Astrocyte (in vitro differentiated cells and primary cell): ENCODE measurements around the gene ZNF20. TPM values are rescaled to one million over a fixed set of nuclear protein-coding genes. Genes with fewer than 3 reads are reported as not detected.

ENCODE experiments used
- DNase-seq: peaks from one replicate; pipeline ENCODE4 v3.0.0-alpha.2; 2010; ENCODE audit warnings: low read depth
- FAIRE-seq: peaks from 2 replicates; lab custom pipeline; 2011; peaks lifted over from hg19 to GRCh38; lab: Jason Lieb, UNC
- H2AFZ ChIP-seq: 2 replicates; pipeline ENCODE4 v1.6.0; 2012; ENCODE audit warnings: low read depth, low read length, inconsistent platforms
- H3K27ac ChIP-seq: 2 replicates; pipeline ENCODE4 v1.5.1; 2011; ENCODE audit warnings: low read depth, low read length, inconsistent platforms
- H3K27me3 ChIP-seq: 2 replicates; pipeline ENCODE4 v1.6.0; 2011; ENCODE audit warnings: low read length, inconsistent platforms; ENCODE audit not compliant: insufficient read depth
- H3K36me3 ChIP-seq: 2 replicates; pipeline ENCODE4 v1.5.1; 2011; ENCODE audit warnings: low read length, inconsistent platforms; ENCODE audit not compliant: insufficient read depth
- H3K4me1 ChIP-seq: 2 replicates; pipeline ENCODE4 v1.5.1; 2011; ENCODE audit warnings: low read length, inconsistent platforms; ENCODE audit not compliant: insufficient read depth
- H3K4me2 ChIP-seq: 2 replicates; pipeline ENCODE4 v1.6.0; 2012; ENCODE audit warnings: low read length, inconsistent platforms
- H3K4me3 ChIP-seq: 2 replicates; pipeline ENCODE4 v1.5.1; 2011; ENCODE audit warnings: low read depth, mild to moderate bottlenecking, low read length, inconsistent platforms; ENCODE audit not compliant: insufficient read depth
- H3K79me2 ChIP-seq: 2 replicates; pipeline ENCODE4 v1.6.0; 2012; ENCODE audit warnings: mild to moderate bottlenecking, low read length, inconsistent platforms; ENCODE audit not compliant: insufficient read depth
- H3K9ac ChIP-seq: 2 replicates; pipeline ENCODE4 v1.6.0; 2012; ENCODE audit warnings: mild to moderate bottlenecking, low read length, inconsistent platforms
- H3K9me3 ChIP-seq: 2 replicates; pipeline ENCODE4 v1.5.1; 2012; ENCODE audit warnings: low read depth, mild to moderate bottlenecking, low read length, inconsistent platforms; ENCODE audit not compliant: insufficient read depth
- H4K20me1 ChIP-seq: 2 replicates; pipeline ENCODE4 v1.6.0; 2012; ENCODE audit warnings: low read length, inconsistent platforms; ENCODE audit not compliant: insufficient read depth
- H3K27ac Mint-ChIP-seq: one replicate; pipeline ENCODE4 v1.8.0; 2021; ENCODE audit warnings: mild to moderate bottlenecking, mixed read lengths; ENCODE audit not compliant: unreplicated experiment
- H3K27me3 Mint-ChIP-seq: one replicate; pipeline ENCODE4 v1.8.0; 2021; ENCODE audit warnings: low read depth, mixed read lengths; ENCODE audit not compliant: unreplicated experiment
- H3K36me3 Mint-ChIP-seq: one replicate; pipeline ENCODE4 v1.8.0; 2021; ENCODE audit warnings: low read depth, mixed read lengths; ENCODE audit not compliant: unreplicated experiment
- H3K4me1 Mint-ChIP-seq: one replicate; pipeline ENCODE4 v1.8.0; 2021; ENCODE audit warnings: low read depth, mixed read lengths; ENCODE audit not compliant: unreplicated experiment
- H3K4me3 Mint-ChIP-seq: one replicate; pipeline ENCODE4 v1.8.0; 2021; ENCODE audit warnings: mild to moderate bottlenecking, moderate library complexity, mixed read lengths; ENCODE audit not compliant: unreplicated experiment
- H3K9me3 Mint-ChIP-seq: one replicate; pipeline ENCODE4 v1.8.0; 2021; ENCODE audit warnings: mild to moderate bottlenecking, mixed read lengths; ENCODE audit not compliant: unreplicated experiment
- CTCF ChIP-seq: IDR thresholded peaks from 2 replicates; pipeline ENCODE4 v1.5.1; 2011; ENCODE audit warnings: low read depth, mild to moderate bottlenecking, inconsistent platforms, low read length, moderate library complexity; ENCODE audit not compliant: insufficient read depth
- EZH2 ChIP-seq: IDR thresholded peaks from 2 replicates; pipeline ENCODE4 v1.6.1; 2012; ENCODE audit warnings: mild to moderate bottlenecking, low read length, inconsistent platforms; ENCODE audit not compliant: insufficient read depth
- total RNA-seq: library from RNA; stranded (reverse); gene quantifications from 2 replicates; pipeline ENCODE4 v1.2.1, GENCODE V29; 2021

ZNF20 gene
- total RNA-seq, 1 donor from 2014 or later, result 8.2 TPM

- DNase-seq, result no peak
- Mint-ChIP-seq H3K9me3 (peaks cover 31% of the 10 kb centered on the region), H3K36me3 (peaks cover 3% of the 10 kb centered on the region), H3K4me3 (no peak overlapping the region), H3K27me3 (no peaks in the 10 kb centered on the region), H3K4me1 (no peaks in the 10 kb centered on the region), H3K27ac (no peak overlapping the region)
- H3K4me2 ChIP-seq, result no peak overlapping the region
- no peaks in the 10 kb centered on the region for H3K79me2 ChIP-seq
- peaks cover 26% of the 10 kb centered on the region for H3K9me3 ChIP-seq
- no peak overlapping the region for H3K9ac ChIP-seq
- no peak for TF ChIP-seq CTCF
- no peak for TF ChIP-seq EZH2
- no peaks in the 10 kb centered on the region for H4K20me1 ChIP-seq
- no peak overlapping the region for H2AFZ ChIP-seq
- H3K36me3 ChIP-seq, result no peaks in the 10 kb centered on the region
- no peak for FAIRE-seq
- no peaks in the 10 kb centered on the region for H3K27me3 ChIP-seq
- no peak overlapping the region for H3K27ac ChIP-seq
- H3K4me3 ChIP-seq, result no peak overlapping the region
- H3K4me1 ChIP-seq, result no peaks in the 10 kb centered on the region
Measured at GRCh38 chr19:12117201-12117970, 22.8 kb downstream of the ZNF20 start.

- TF ChIP-seq CTCF (no peak), EZH2 (no peak)
- Histone ChIP-seq H3K27ac (no peak overlapping the region), H3K79me2 (no peaks in the 10 kb centered on the region), H3K4me1 (no peaks in the 10 kb centered on the region), H3K27me3 (no peaks in the 10 kb centered on the region), H2AFZ (no peak overlapping the region), H4K20me1 (no peaks in the 10 kb centered on the region), H3K36me3 (peaks cover 5% of the 10 kb centered on the region), H3K4me2 (no peak overlapping the region), H3K9ac (no peak overlapping the region), H3K9me3 (peaks cover 47% of the 10 kb centered on the region), H3K4me3 (no peak overlapping the region)
- H3K9me3 Mint-ChIP-seq, result peaks cover 37% of the 10 kb centered on the region
- no peaks in the 10 kb centered on the region for H3K4me1 Mint-ChIP-seq
- no peaks in the 10 kb centered on the region for H3K27me3 Mint-ChIP-seq
- no peaks in the 10 kb centered on the region for H3K36me3 Mint-ChIP-seq
- H3K27ac Mint-ChIP-seq, result no peak overlapping the region
- H3K4me3 Mint-ChIP-seq, result no peak overlapping the region
- DNase-seq (no peak), FAIRE-seq (no peak)
Measured at GRCh38 chr19:12113121-12113520, 27.0 kb downstream of the ZNF20 start.

DNA sequence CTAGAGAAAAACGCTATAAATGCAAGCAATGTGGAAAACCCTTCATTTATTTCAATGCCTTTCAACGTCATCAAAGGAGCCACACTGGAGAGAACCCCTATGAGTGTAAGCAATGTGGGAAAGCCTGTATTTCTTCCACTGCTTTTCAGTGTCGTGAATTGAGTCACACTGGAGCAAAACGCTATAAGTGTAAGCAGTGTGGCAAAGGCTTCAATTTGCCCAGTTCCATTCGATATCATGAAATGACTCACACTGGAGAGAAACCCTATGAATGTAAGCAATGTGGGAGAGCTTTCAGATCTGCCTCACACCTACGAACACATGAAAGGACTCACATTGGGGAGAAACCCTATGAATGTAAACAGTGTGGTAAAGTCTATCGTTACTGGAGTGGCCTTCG, 27.4 kb downstream of the ZNF20 start:
- Mint-ChIP-seq H3K27ac (no peak overlapping the region), H3K27me3 (no peaks in the 10 kb centered on the region), H3K4me3 (no peak overlapping the region), H3K4me1 (no peaks in the 10 kb centered on the region), H3K9me3 (peaks cover 37% of the 10 kb centered on the region), H3K36me3 (no peaks in the 10 kb centered on the region)
- H3K36me3 ChIP-seq, result peaks cover 5% of the 10 kb centered on the region
- no peak overlapping the region for H3K4me3 ChIP-seq
- H4K20me1 ChIP-seq, result no peaks in the 10 kb centered on the region
- no peak overlapping the region for H3K27ac ChIP-seq
- H3K79me2 ChIP-seq, result no peaks in the 10 kb centered on the region
- no peaks in the 10 kb centered on the region for H3K4me1 ChIP-seq
- H3K9ac ChIP-seq, result no peak overlapping the region
- no peaks in the 10 kb centered on the region for H3K27me3 ChIP-seq
- peaks cover 47% of the 10 kb centered on the region for H3K9me3 ChIP-seq
- H2AFZ ChIP-seq, result no peak overlapping the region
- no peak for FAIRE-seq
- no peak for DNase-seq
- TF ChIP-seq CTCF (no peak), EZH2 (no peak)
- H3K4me2 ChIP-seq, result no peak overlapping the region
